ENCODE measurements around the gene CRACR2B.

CRACR2B gene

DNA sequence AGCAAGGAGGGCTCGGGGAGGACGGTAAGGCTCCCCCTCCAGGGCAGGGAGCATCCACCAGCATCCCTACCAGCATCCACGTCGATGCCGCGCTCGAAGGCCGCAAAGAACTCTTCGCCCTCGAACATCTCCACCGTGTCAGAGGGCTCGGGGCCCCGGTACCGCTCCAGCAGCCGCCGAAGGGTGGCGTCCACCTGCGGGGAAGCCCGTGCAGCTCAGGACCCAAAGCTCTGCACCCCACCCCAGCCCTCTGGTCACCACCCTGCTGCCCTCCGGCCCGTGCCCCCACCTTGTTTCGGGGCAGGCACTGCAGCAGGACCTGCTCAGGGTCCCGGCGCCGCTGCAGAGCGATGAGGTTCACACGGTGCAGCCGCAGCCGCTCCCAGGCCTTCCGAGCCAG is 27.2 kb upstream of the CRACR2B start:
- H3K79me2 ChIP-seq (ENCODE audit: low read length) = peaks cover 49% of the 10 kb centered on the region
- H3K4me1 ChIP-seq (ENCODE audit: low read length) = 0 out of 2 replicates have a peak, but pooled peaks cover 5% of the 10 kb centered on the region
- H3K27me3 ChIP-seq (replicated peaks; ENCODE audit: insufficient read depth, low read length) = no peaks in the 10 kb centered on the region
- H3K4me2 ChIP-seq (ENCODE audit: low read depth, low read length) = no peak overlapping the region
- peaks cover 23% of the 10 kb centered on the region for H3F3A ChIP-seq (ENCODE audit: insufficient read depth, low read length)
- H4K20me1 ChIP-seq (ENCODE audit: insufficient read depth, low read length) = no peaks in the 10 kb centered on the region
- H2AFZ ChIP-seq (ENCODE audit: low read length) = no peak overlapping the region
- H3K27ac ChIP-seq (ENCODE audit: low read length) = no peak overlapping the region
- no peak overlapping the region for H3K9ac ChIP-seq (ENCODE audit: low read length)
- H3K9me2 ChIP-seq (replicated peaks; ENCODE audit: insufficient read depth, low read length) = no peaks in the 10 kb centered on the region
- H3K4me3 ChIP-seq (ENCODE audit: low read length) = no peak overlapping the region
- TF ChIP-seq, protein P1, sequence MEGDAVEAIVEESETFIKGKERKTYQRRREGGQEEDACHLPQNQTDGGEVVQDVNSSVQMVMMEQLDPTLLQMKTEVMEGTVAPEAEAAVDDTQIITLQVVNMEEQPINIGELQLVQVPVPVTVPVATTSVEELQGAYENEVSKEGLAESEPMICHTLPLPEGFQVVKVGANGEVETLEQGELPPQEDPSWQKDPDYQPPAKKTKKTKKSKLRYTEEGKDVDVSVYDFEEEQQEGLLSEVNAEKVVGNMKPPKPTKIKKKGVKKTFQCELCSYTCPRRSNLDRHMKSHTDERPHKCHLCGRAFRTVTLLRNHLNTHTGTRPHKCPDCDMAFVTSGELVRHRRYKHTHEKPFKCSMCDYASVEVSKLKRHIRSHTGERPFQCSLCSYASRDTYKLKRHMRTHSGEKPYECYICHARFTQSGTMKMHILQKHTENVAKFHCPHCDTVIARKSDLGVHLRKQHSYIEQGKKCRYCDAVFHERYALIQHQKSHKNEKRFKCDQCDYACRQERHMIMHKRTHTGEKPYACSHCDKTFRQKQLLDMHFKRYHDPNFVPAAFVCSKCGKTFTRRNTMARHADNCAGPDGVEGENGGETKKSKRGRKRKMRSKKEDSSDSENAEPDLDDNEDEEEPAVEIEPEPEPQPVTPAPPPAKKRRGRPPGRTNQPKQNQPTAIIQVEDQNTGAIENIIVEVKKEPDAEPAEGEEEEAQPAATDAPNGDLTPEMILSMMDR (IDR thresholded peaks at IDR 0.05; ENCODE audit: low read length) = no peak
- TF ChIP-seq EZH2phosphoT487 (IDR thresholded peaks at IDR 0.05; ENCODE audit: low read length) (no peak), EZH2 (optimal IDR thresholded peaks at IDR 0.05; ENCODE audit: low read depth, low read length) (no peak)
- no peaks in the 10 kb centered on the region for H3K36me3 ChIP-seq (replicated peaks; ENCODE audit: insufficient read depth, low read length)
- no peak for DNase-seq
- no peaks in the 10 kb centered on the region for H3K9me3 ChIP-seq (replicated peaks; ENCODE audit: insufficient read depth, low read length)

- no peak overlapping the region for H3K9ac ChIP-seq (ENCODE audit: low read length)
- no peaks in the 10 kb centered on the region for H3K36me3 ChIP-seq (replicated peaks; ENCODE audit: insufficient read depth, low read length)
- H2AFZ ChIP-seq (ENCODE audit: low read length) = no peak overlapping the region
- no peak for TF ChIP-seq EZH2 (optimal IDR thresholded peaks at IDR 0.05; ENCODE audit: low read depth, low read length)
- no peak for TF ChIP-seq EZH2phosphoT487 (IDR thresholded peaks at IDR 0.05; ENCODE audit: low read length)
- TF ChIP-seq, protein P1 (IDR thresholded peaks at IDR 0.05; ENCODE audit: low read length) = no peak
- 0 out of 2 replicates have a peak, but pooled peaks cover 5% of the 10 kb centered on the region for H3K4me1 ChIP-seq (ENCODE audit: low read length)
- H3K27ac ChIP-seq (ENCODE audit: low read length) = no peak overlapping the region
- H3K9me2 ChIP-seq (replicated peaks; ENCODE audit: insufficient read depth, low read length) = no peaks in the 10 kb centered on the region
- H3F3A ChIP-seq (ENCODE audit: insufficient read depth, low read length) = peaks cover 25% of the 10 kb centered on the region
- peaks cover 43% of the 10 kb centered on the region for H3K79me2 ChIP-seq (ENCODE audit: low read length)
- no peaks in the 10 kb centered on the region for H4K20me1 ChIP-seq (ENCODE audit: insufficient read depth, low read length)
- H3K9me3 ChIP-seq (replicated peaks; ENCODE audit: insufficient read depth, low read length) = no peaks in the 10 kb centered on the region
- no peak for DNase-seq
- no peak overlapping the region for H3K4me3 ChIP-seq (ENCODE audit: low read length)
- H3K4me2 ChIP-seq (ENCODE audit: low read depth, low read length) = no peak overlapping the region
- no peaks in the 10 kb centered on the region for H3K27me3 ChIP-seq (replicated peaks; ENCODE audit: insufficient read depth, low read length)
Observed at GRCh38 chr11:801097-801780, 26.5 kb upstream of the CRACR2B start.

DNA sequence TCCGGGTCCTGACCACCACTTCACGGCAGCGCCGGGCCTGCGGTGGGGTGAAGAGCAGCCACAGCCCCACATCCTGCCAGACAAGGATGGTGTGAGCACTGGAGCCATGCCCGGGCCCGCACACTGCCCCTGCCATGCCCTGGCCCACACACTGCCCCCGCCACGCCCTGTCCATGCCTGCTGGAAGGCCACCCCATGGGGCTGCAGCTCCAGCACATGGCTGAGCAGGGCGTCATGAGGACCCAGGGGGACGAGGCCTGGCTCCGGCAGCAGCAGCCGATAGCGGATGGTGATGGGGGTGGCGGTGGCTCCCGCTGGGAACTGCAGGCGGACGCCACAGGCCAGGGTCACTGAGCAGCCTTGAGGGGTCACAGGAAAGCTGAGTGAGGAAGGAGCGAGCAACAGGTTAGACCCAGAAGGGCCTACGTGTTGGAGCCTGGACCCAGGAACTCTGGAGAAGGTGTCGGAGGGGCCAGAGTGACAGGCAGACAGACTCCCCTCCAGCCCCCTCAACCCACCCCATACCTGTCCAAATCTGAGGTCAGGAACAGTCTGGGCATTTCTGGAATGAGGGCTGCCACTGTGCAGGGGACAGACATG is 25.6 kb upstream of the CRACR2B start:
- Histone ChIP-seq H3K9ac (ENCODE audit: low read length) (no peak overlapping the region), H3K4me1 (ENCODE audit: low read length) (0 out of 2 replicates have a peak, but pooled peaks cover 5% of the 10 kb centered on the region), H3K4me3 (ENCODE audit: low read length) (no peak overlapping the region), H3F3A (ENCODE audit: insufficient read depth, low read length) (peaks cover 19% of the 10 kb centered on the region), H3K9me3 (replicated peaks; ENCODE audit: insufficient read depth, low read length) (no peaks in the 10 kb centered on the region), H2AFZ (ENCODE audit: low read length) (no peak overlapping the region), H3K27ac (ENCODE audit: low read length) (no peak overlapping the region), H3K27me3 (replicated peaks; ENCODE audit: insufficient read depth, low read length) (no peaks in the 10 kb centered on the region), H3K36me3 (replicated peaks; ENCODE audit: insufficient read depth, low read length) (no peaks in the 10 kb centered on the region), H3K4me2 (ENCODE audit: low read depth, low read length) (no peak overlapping the region), H3K79me2 (ENCODE audit: low read length) (peaks cover 34% of the 10 kb centered on the region), H4K20me1 (ENCODE audit: insufficient read depth, low read length) (no peaks in the 10 kb centered on the region), H3K9me2 (replicated peaks; ENCODE audit: insufficient read depth, low read length) (no peaks in the 10 kb centered on the region)
- no peak for DNase-seq
- TF ChIP-seq EZH2 (optimal IDR thresholded peaks at IDR 0.05; ENCODE audit: low read depth, low read length) (no peak), EZH2phosphoT487 (IDR thresholded peaks at IDR 0.05; ENCODE audit: low read length) (no peak)
- TF ChIP-seq, protein P1 (IDR thresholded peaks at IDR 0.05; ENCODE audit: low read length) = no peak
